ENCODE measurements around the gene ARID1B. TPM values are rescaled to one million over a fixed set of nuclear protein-coding genes. Genes with fewer than 3 reads are reported as not detected.

The ARID1B gene
- total and polyA plus RNA-seq, 9 of the 15 experiments (the other 6 are each of a cell fraction or from before 2014, with no cell fraction given): 12.5 to 50.5 (median 25.8) TPM

- POLR2A ChIA-PET: interaction anchor here (0.9 to 1.3 kb wide), 4 partner anchors 11 to 993 kb away, joined by 3 to 5 read pairs (median 3); no protein-coding TSS in a partner anchor
- Histone ChIP-seq H3K79me2 (ENCODE audit: control insufficient read depth, insufficient read depth, low read length) (peaks cover 70% of the 10 kb centered on the region), H3K9me3 (replicated peaks; ENCODE audit: control insufficient read depth, insufficient read depth, low read depth, low read length) (no peaks in the 10 kb centered on the region), H3K4me3 (no peak overlapping the region), H3K9me1 (ENCODE audit: control insufficient read depth, insufficient read depth, low read length) (peaks cover 7% of the 10 kb centered on the region), H2AFZ (ENCODE audit: low read depth, low read length) (no peak overlapping the region), H3K4me2 (ENCODE audit: insufficient read depth, low read length) (no peak overlapping the region), H3K27ac (ENCODE audit: extremely low read depth, low read depth, low read length) (peak overlapping the region; percentile 11; the same call in 1 of the 3 replicates), H4K20me1 (replicated peaks; ENCODE audit: control insufficient read depth, insufficient read depth, low read length) (peaks cover 14% of the 10 kb centered on the region), H3K36me3 (ENCODE audit: control insufficient read depth, insufficient read depth, low read length) (no peaks in the 10 kb centered on the region), H3K27me3 (ENCODE audit: control insufficient read depth in 2 of 2, insufficient read depth in 2 of 2, low read length in 2 of 2) (no peaks in the 10 kb centered on the region), H3K4me1 (replicated peaks in 1 of 2; ENCODE audit: control insufficient read depth in 2 of 2, insufficient read depth in 2 of 2, low read length in 2 of 2) (peaks cover 14 to 30% of the 10 kb centered on the region in 2 experiments), H3K9ac (ENCODE audit: insufficient read depth in 1 of 2, low read depth in 2 of 2, low read length in 2 of 2) (no peak overlapping the region)
- DNase-seq (ENCODE audit: extremely low read depth in 1 of 4, low spot score in 3 of 4) (no peak), ATAC-seq (no peak), FAIRE-seq (no peak)
- TF ChIP-seq ZNF507 (tag; conservative IDR thresholded peaks at IDR 0.05) (no peak), RBM25 (IDR thresholded peaks at IDR 0.05; ENCODE audit: low read depth, low read length, severe bottlenecking) (peak; percentile 56), BCOR (IDR thresholded peaks at IDR 0.05) (peak; percentile 22; the same call in 1 of the 2 replicates), ZNF121 (CRISPR knock-in tag; conservative IDR thresholded peaks at IDR 0.05) (no peak)
- no TSS peak for BruUV-seq (replicated peaks)
- CTCF ChIA-PET (ENCODE audit: low intra/inter-chr PET ratio): interaction anchor here (0.5 kb wide), 1 partner anchor 45 kb away, joined by 4 read pairs; no protein-coding TSS in a partner anchor
- in situ Hi-C loops (cut with MboI): no loop called here
- intact Hi-C loops (cut with micrococcal nuclease): no loop called here
- WGBS (ENCODE audit: insufficient coverage, low coverage, missing lambda C conversion rate): 50% methylated on average over 8 of the region's 8 CpGs
Measured at GRCh38 chr6:156989159-156989806, 212.1 kb downstream of the ARID1B start.
